Skeletal muscle tissue (tissue), 4 donors: ENCODE results near the gene ABLIM1. TPM values are rescaled to one million over a fixed set of nuclear protein-coding genes. Genes with fewer than 3 reads are reported as not detected.
A peak's percentile ranks its signal among the peaks of the same experiment; 100 is the strongest.

Source experiments
- H3K27ac ChIP-seq: one replicate; pipeline ENCODE4 v1.7.0; 2013; ENCODE audit warnings: mild to moderate bottlenecking, low read depth, low read length, inconsistent platforms
- H3K27me3 ChIP-seq, 3 donors: one replicate each; pipeline ENCODE4 v1.7.0; 2013; ENCODE audit warnings: low read length in 3 of 3; ENCODE audit not compliant: control insufficient read depth in 3 of 3, insufficient read depth in 3 of 3
- H3K36me3 ChIP-seq, 3 donors: one replicate each; pipeline ENCODE4 v1.7.0; 2013; ENCODE audit warnings: low read length in 3 of 3; ENCODE audit not compliant: control insufficient read depth in 3 of 3, insufficient read depth in 3 of 3
- H3K4me1 ChIP-seq, 3 donors: one replicate each; pipeline ENCODE4 v1.7.0; 2013; ENCODE audit warnings: low read length in 3 of 3, mild to moderate bottlenecking in 3 of 3; ENCODE audit not compliant: control insufficient read depth in 3 of 3, insufficient read depth in 3 of 3
- H3K4me3 ChIP-seq, 3 donors: one replicate each; pipeline ENCODE4 v1.7.0; 2013; ENCODE audit warnings: low read length in 3 of 3
- H3K9ac ChIP-seq, 3 donors: one replicate each; pipeline ENCODE4 v1.7.0; 2013; ENCODE audit warnings: low read length in 3 of 3, mild to moderate bottlenecking in 3 of 3, moderate library complexity in 2 of 3, low read depth in 1 of 3
- H3K9me3 ChIP-seq, 3 donors: one replicate each; pipeline ENCODE4 v1.7.0; 2013; ENCODE audit warnings: low read length in 3 of 3; ENCODE audit not compliant: control insufficient read depth in 3 of 3
- total RNA-seq: library from RNA; depleted of rRNA; stranded (reverse); fragments of >200 nt; gene quantifications from one replicate; pipeline ENCODE4 v1.2.3, GENCODE V29; 2014
- donor health status: Osteomylitis.

Gene ABLIM1
- total RNA-seq, 1 donor from 2014 or later: 34.4 TPM

DNA sequence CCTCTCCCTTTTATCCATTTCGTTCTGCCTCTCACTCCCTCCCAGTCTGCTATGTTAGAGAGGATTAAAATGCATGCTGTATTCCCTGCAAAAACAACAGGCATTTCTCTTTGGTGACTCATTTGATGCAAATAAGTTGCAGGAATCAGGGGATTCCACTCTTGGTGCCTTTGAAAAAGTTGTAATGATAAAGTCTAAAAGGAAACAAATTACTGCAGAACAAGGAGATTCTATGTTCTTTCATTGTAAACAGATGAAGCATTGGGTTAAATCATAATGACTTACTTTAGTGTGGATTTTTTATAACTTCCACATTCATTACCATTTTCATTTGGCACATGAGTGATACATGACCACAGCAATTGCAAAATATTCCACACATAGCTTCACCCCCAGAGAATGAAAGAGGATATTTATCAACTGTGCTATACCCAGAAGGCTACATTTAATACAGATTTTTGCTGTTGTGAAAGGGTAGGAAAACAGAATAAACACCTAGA lies 33.4 kb upstream of the ABLIM1 start:
- Histone ChIP-seq H3K4me3 (no peak overlapping the region), H3K27ac (no peak overlapping the region), H3K9ac (no peak overlapping the region), H3K4me1 (no peaks in the 10 kb centered on the region), H3K27me3 (no peaks in the 10 kb centered on the region), H3K36me3 (no peaks in the 10 kb centered on the region), H3K9me3 (no peaks in the 10 kb centered on the region)

DNA sequence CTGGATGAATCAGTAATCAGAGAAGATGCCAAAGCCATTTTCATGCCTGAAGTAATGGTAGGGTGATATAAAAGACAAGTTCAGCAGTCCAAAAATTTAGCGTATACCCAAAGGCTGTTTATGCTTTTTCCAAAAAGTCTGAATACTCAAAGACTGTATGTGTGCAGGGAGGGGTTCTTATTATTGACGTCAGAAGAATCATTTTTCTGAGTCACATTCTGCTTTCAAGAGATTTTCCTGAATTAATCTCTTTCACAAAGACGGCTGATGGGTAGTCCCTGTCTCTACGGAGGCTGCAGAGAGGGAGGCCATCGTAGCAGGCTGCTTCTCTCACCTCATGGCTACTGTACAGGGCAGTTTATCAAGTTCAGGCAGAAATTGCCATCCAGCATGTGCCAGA lies 30.7 kb upstream of the ABLIM1 start:
- Histone ChIP-seq H3K27ac (no peak overlapping the region), H3K4me1 (peaks cover 4 to 14% (median 13%) of the 10 kb centered on the region in 3 donors)

DNA sequence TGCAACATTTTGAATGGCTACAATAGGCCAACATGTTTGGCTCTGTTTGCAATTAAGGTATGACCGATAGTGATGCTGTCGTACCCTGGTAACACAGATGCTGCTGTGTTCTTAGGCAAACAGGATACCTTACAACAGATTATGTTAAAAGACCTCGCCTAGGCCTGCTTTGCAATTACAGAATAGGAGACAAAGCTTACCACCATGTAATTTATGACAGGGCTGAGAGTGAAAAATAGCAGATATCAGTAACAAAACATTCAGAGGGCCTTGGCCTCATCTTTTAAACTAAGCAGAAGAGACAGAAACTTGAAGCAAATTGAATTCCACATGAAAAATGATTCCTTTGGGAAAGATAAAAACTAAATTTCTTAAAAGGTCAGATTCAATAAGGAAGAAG lies 29.4 kb upstream of the ABLIM1 start:
- no peaks in the 10 kb centered on the region for H3K9me3 ChIP-seq
- peaks cover 4 to 14% (median 13%) of the 10 kb centered on the region in 3 donors for H3K4me1 ChIP-seq
- H3K27me3 ChIP-seq: no peaks in the 10 kb centered on the region
- H3K9ac ChIP-seq: no peak overlapping the region
- peak overlapping the region; percentile 14 for H3K27ac ChIP-seq
- no peak overlapping the region for H3K4me3 ChIP-seq
- H3K36me3 ChIP-seq: no peaks in the 10 kb centered on the region

More for the DNA sequence above, 30.7 kb upstream of the ABLIM1 start:
- no peaks in the 10 kb centered on the region for H3K27me3 ChIP-seq
- no peaks in the 10 kb centered on the region for H3K36me3 ChIP-seq
- no peak overlapping the region for H3K9ac ChIP-seq
- no peaks in the 10 kb centered on the region for H3K9me3 ChIP-seq
- H3K4me3 ChIP-seq: no peak overlapping the region

DNA sequence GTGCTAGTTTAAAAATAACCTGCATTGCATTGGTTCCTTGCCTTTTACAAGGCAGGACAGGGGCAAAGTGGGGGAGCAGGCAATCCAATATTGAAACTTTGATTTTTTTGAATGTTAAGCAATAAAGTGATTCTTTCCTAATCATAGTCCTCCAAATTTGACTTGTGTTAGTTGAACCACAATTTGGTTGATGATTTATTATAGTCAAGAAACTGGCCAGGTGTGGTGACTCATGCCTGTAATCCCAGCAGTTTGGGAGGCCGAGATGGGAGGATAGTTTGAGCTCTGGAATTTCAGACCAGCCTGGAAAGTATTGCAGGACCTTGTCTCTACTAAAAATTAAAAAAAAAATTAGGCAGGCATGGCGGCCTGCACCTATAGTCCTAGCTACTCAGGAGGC lies 27.9 kb upstream of the ABLIM1 start:
- Histone ChIP-seq H3K27me3 (no peaks in the 10 kb centered on the region), H3K4me1 (peaks cover 4 to 20% (median 18%) of the 10 kb centered on the region in 3 donors), H3K9me3 (no peaks in the 10 kb centered on the region), H3K9ac (no peak overlapping the region), H3K36me3 (no peaks in the 10 kb centered on the region), H3K27ac (peak overlapping the region; percentile 77), H3K4me3 (no peak overlapping the region)

DNA sequence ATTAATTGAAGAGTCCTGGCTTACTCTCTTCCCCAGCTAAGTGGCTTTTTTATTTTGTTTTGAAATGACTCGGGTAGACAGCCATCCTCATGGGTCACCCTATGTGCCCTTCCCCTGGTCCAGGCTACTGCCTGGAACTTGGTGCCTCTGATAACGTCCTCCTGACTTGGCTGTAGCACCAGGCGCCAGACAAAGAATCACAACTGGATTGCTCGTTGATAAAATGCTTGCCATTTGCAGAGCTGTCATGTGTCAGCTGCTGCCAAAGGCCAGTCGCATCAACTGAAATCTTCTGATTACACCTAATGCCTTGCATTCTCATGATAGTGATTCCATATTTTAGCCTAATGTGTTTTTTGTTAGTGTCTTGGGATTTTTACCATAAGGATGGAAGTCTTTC lies 27.4 kb upstream of the ABLIM1 start:
- Histone ChIP-seq H3K27ac (peak overlapping the region; percentile 77), H3K9ac (no peak overlapping the region), H3K4me3 (no peak overlapping the region), H3K27me3 (no peaks in the 10 kb centered on the region), H3K36me3 (no peaks in the 10 kb centered on the region), H3K9me3 (no peaks in the 10 kb centered on the region), H3K4me1 (peaks cover 4 to 20% (median 18%) of the 10 kb centered on the region in 3 donors)

DNA sequence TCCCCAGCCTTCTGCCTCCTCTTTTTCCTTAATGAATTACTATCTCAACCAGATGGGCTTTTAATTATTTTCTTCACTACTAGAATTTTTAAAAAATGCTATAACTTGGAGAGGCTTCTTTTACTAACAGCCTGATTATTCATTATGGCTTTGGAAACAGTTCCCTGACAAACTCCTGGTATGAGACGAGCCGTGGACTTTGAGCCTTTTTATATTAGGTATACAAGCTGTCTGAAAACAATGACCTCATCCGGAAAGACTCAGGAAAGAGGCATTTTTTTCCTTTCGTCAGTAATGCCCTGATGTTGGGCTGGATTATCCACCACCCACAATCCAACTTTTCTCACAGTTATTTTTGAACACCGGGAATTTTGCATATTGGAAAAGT lies 26.7 kb upstream of the ABLIM1 start:
- H3K27ac ChIP-seq: peak overlapping the region; percentile 77
- no peaks in the 10 kb centered on the region for H3K27me3 ChIP-seq
- no peaks in the 10 kb centered on the region for H3K9me3 ChIP-seq
- no peak overlapping the region for H3K4me3 ChIP-seq
- H3K36me3 ChIP-seq: no peaks in the 10 kb centered on the region
- H3K4me1 ChIP-seq: peaks cover 4 to 20% (median 18%) of the 10 kb centered on the region in 3 donors
- H3K9ac ChIP-seq: no peak overlapping the region

DNA sequence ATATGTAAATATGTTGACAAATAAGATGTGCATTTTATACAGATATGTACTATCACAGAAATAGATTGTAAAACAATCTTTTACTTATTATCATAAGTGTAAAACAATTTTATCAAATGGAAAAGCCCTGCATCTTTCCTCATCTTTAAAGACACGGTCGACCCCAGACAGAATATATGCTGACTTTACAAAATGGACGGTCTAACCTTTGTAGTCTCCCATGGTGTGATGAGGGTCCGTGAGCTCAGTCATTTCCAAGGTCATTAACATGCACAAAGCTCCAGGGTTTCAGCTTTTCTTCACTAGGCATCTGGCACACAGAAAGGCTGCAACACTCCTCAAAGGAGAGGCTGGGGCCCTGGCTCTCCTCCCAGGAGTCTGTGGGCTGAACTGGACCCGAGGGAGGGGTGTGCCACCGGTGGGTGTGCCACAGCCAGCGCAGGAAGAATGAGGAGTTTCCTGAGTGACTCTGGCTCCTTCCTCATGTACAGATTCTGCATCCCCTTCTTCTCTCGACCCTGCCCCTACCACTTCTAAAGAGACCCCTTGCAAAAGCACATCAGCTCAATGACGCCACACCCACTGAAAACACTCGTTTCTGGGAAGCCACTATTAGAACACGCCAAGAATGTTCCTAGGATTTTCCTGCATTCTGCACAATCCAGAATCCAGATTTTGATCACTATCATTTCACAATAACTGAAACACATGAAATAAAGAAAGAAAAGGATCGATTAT lies 26.2 kb upstream of the ABLIM1 start:
- Histone ChIP-seq H3K4me3 (peak overlapping the region; percentile 29 to 59 (median 36)), H3K27ac (peak overlapping the region; percentile 77), H3K36me3 (no peaks in the 10 kb centered on the region), H3K9ac (peak overlapping the region in 2 of 3 donors; percentile 2 to 63), H3K9me3 (no peaks in the 10 kb centered on the region), H3K4me1 (peaks cover 4 to 20% (median 18%) of the 10 kb centered on the region in 3 donors), H3K27me3 (no peaks in the 10 kb centered on the region)

DNA sequence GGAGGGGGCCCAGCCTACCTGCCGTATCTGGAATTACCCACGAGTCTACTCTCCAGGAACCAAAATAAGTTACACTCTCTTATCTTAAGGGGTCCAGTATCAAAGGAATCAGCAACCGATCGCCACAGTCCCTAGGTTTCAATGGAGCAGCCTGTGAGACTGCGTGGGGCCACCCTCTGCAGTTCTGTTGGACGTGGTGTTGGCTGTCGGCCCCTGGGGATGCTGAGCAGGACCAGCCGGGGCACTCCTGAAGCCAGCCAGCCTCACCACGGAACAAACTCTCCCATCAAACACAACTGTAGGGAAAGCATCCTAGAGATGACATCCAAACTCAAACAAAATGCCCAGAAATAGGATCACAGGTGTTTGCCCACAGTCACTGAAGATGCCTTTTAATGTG lies 25.5 kb upstream of the ABLIM1 start:
- Histone ChIP-seq H3K4me3 (peak overlapping the region in 2 of 3 donors; percentile 51 to 59), H3K9me3 (no peaks in the 10 kb centered on the region), H3K9ac (peak overlapping the region in 2 of 3 donors; percentile 15 to 35), H3K4me1 (peaks cover 4 to 20% (median 18%) of the 10 kb centered on the region in 3 donors), H3K36me3 (no peaks in the 10 kb centered on the region), H3K27ac (peak overlapping the region; percentile 77), H3K27me3 (no peaks in the 10 kb centered on the region)

DNA sequence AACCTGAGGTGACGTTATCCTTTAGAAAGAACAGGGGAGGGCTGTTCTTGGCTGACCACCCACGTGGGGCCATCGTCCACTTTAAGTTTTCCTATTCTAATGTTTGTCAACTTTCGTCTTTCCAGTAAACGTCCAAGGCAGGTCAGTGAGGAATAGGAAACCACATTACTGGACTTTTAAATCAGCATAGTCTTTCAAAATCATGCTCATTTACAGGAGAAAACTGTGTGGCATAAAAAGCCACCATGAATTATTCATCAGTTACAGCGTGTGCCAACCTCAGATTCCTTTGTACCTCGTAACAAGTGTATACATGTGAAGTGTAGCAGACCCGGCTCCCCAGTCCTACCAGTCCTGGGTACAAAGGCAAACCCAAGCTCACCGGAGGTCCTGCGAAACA lies 25.1 kb upstream of the ABLIM1 start:
- H3K4me3 ChIP-seq: peak overlapping the region in 2 of 3 donors; percentile 38 to 51
- H3K27ac ChIP-seq: peak overlapping the region; percentile 77
- H3K4me1 ChIP-seq: peaks cover 4 to 20% (median 18%) of the 10 kb centered on the region in 3 donors

DNA sequence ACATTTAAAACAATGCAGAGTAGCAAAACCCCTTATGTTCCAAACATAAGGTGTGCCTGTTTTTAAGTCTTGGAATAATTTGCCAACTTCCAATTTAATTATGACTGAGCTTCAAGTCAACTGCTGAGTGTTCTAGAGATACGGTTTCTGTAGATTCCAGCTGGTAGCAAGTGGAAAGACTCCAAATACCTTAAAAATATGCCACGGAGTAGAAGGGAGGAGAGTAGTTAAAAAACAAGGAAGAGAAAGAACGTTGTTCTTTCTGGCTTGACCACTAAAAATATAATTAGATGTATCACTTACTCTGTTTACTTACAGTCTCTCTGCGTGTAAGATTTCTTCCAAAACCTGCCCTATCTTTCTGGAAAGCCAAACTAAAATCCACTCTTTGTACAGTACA lies 24.5 kb upstream of the ABLIM1 start:
- H3K27me3 ChIP-seq: no peaks in the 10 kb centered on the region
- peak overlapping the region; percentile 54 for H3K27ac ChIP-seq
- peak overlapping the region in 1 of 3 donors; percentile 38 for H3K4me3 ChIP-seq
- no peaks in the 10 kb centered on the region for H3K9me3 ChIP-seq
- no peaks in the 10 kb centered on the region for H3K36me3 ChIP-seq
- H3K9ac ChIP-seq: no peak overlapping the region
- H3K4me1 ChIP-seq: peaks cover 4 to 20% (median 18%) of the 10 kb centered on the region in 3 donors

More for the DNA sequence above, 25.1 kb upstream of the ABLIM1 start:
- peak overlapping the region in 2 of 3 donors; percentile 35 to 40 for H3K9ac ChIP-seq
- H3K27me3 ChIP-seq: no peaks in the 10 kb centered on the region
- no peaks in the 10 kb centered on the region for H3K36me3 ChIP-seq
- no peaks in the 10 kb centered on the region for H3K9me3 ChIP-seq
